Spleen (tissue), 11 donors: Measurements from ENCODE around the gene TTN. TPM values are rescaled to one million over a fixed set of nuclear protein-coding genes. Genes with fewer than 3 reads are reported as not detected.

ENCODE experiments used
- DNase-seq: peaks from one replicate; pipeline ENCODE4 v3.0.0-alpha.2; 2020
- H3K27ac ChIP-seq, 8 donors: fragments of 200-600 bp; sonication (generic) in 7 of 8; 1 replicate in 4 of 8; 2 replicates in 4 of 8; pipeline versions ENCODE4 v1.5.0 to v1.8.0; 2016 to 2021; ENCODE audit warnings: inconsistent platforms in 4 of 8, mild to moderate bottlenecking in 4 of 8, moderate library complexity in 1 of 8
- H3K27me3 ChIP-seq, 7 donors: fragments of 200-600 bp; sonication (generic) in 6 of 7; replicated peaks in 1 of 7; 1 replicate in 4 of 7; 2 replicates in 3 of 7; pipeline versions ENCODE4 v1.5.0 to v1.8.0; 2016 to 2021; ENCODE audit warnings: inconsistent platforms in 3 of 7, mild to moderate bottlenecking in 1 of 7
- H3K36me3 ChIP-seq, 6 donors: fragments of 200-600 bp; sonication (generic) in 5 of 6; 1 replicate in 4 of 6; 2 replicates in 2 of 6; pipeline versions ENCODE4 v1.5.0 to v1.8.0; 2016 to 2021; ENCODE audit warnings: inconsistent platforms in 2 of 6
- H3K4me1 ChIP-seq, 6 donors: fragments of 200-600 bp; sonication (generic) in 5 of 6; 1 replicate in 3 of 6; 2 replicates in 3 of 6; pipeline versions ENCODE4 v1.5.0 to v1.8.0; 2016 to 2021; ENCODE audit warnings: inconsistent platforms in 3 of 6
- H3K4me3 ChIP-seq, 8 donors: fragments of 200-600 bp; sonication (generic) in 7 of 8; 1 replicate in 4 of 8; 2 replicates in 4 of 8; pipeline versions ENCODE4 v1.5.0 to v1.8.0; 2016 to 2021; ENCODE audit warnings: inconsistent platforms in 4 of 8, mild to moderate bottlenecking in 4 of 8, moderate library complexity in 2 of 8
- H3K9me3 ChIP-seq, 8 donors: fragments of 200-600 bp; sonication (generic) in 7 of 8; 1 replicate in 4 of 8; 2 replicates in 4 of 8; pipeline versions ENCODE4 v1.5.0 to v1.8.0; 2016 to 2021; ENCODE audit warnings: inconsistent platforms in 4 of 8
- CTCF ChIP-seq, 11 experiments: fragments of 200-600 bp in 7 of 11; fragments of 450-650 bp in 4 of 11; sonication (generic) in 4 of 11; IDR thresholded peaks in 8 of 11; conservative IDR thresholded peaks in 3 of 11; 1 replicate in 7 of 11; 2 replicates in 4 of 11; pipeline versions ENCODE4 v1.4.0 to v1.8.0; 2016 to 2021; ENCODE audit warnings: antibody characterized with exemption in 11 of 11, inconsistent platforms in 4 of 11, mild to moderate bottlenecking in 1 of 11
- POLR2A ChIP-seq, 3 donors: fragments of 450-650 bp; IDR thresholded peaks; one replicate each; pipeline ENCODE4 v1.5.1; 2017; ENCODE audit warnings: antibody characterized with exemption in 3 of 3, mild to moderate bottlenecking in 1 of 3
- POLR2AphosphoS5 ChIP-seq, 3 donors: sonication (generic); formaldehyde crosslinking; IDR thresholded peaks; one replicate each; pipeline ENCODE4 v1.5.1; 2017; ENCODE audit warnings: antibody characterized with exemption in 3 of 3
- WGBS, 5 donors: extraction: QIAGEN DNeasy Blood & Tissue Kit in 3 of 5; methylation state at CpG; one replicate each; pipeline versions ENCODE4 v1.1.5 to v1.1.7; 2013 to 2018; 5-methylcytosine and 5-hydroxymethylcytosine counted together
- intact Hi-C: fragments of 100-400 bp; cut with DNase I; formaldehyde crosslinking; loops from one replicate; pipeline ENCODE4 v1.15.0; 2023; ENCODE audit warnings: low total_unique reads
- polyA plus RNA-seq, 3 donors: library from polyadenylated mRNA; stranded (reverse); fragments of 200-250 nt; gene quantifications; one replicate each; pipeline ENCODE4 v1.2.1, GENCODE V29; 2013
- total RNA-seq, 7 donors: library from RNA; depleted of rRNA in 3 of 7; stranded (reverse); fragments of >200 nt in 3 of 7; fragmentation: NEBNext Ultra II Directional in 4 of 7; extraction: Animal tissue kit (Norgen Biotek cat#: 25700) in 4 of 7; gene quantifications; one replicate each; pipeline versions ENCODE4 v1.1.0 to v1.2.1, GENCODE V29; 2016 to 2021
- donor health status: healthy with polysubstance abuse.
- donor health status: DM: no; HTN: no; CAD: no; lungs with moderate emphysema.
- donor health status: DM: no; HTN: no; CAD: no.
- donor health status: Bipolar disorder and iron deficiency.
- donor health status: healthy.
- donor health status: DM: no; HTN: no; CAD: no.
- donor health status: DM: yes; HTN: yes; CAD: no.

TTN gene
- total and polyA plus RNA-seq, 10 donors = 0.23 to 28.5 (median 19.6) TPM

DNA sequence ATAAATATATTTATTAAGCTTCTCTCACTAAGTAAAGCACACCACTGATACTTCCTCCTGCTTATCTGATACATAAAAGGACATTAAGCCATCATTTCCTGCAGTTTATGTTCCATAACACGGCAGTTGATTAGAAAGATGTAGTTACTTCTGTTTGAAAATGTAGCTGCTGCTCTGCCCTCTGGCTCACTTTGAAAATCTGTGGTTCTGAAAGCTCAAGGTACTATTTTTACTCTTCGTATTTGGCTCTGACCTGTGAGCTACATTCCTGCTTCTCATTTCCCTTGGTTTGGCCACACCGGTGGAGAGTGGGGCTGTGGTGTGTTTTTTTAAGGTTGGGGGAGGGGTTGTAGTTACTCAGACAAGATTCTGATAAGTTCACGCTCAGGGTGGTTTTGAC is 12.8 kb upstream of the TTN start:
- H3K36me3 ChIP-seq = no peaks in the 10 kb centered on the region
- intact Hi-C loops = no loop called here
- no peak for DNase-seq
- H3K4me3 ChIP-seq = peak overlapping the region in 4 of 8 donors; percentile 10 to 53 (median 26)
- no peaks in the 10 kb centered on the region for H3K9me3 ChIP-seq
- TF ChIP-seq POLR2AphosphoS5 (IDR thresholded peaks at IDR 0.05) (peak in 1 of 3 donors; percentile 5), POLR2A (IDR thresholded peaks at IDR 0.05) (no peak)
- H3K4me1 ChIP-seq = peaks cover 0 to 10% (median 2%) of the 10 kb centered on the region in 6 donors
- peak overlapping the region in 5 of 8 donors; percentile 45 to 65 (median 59) for H3K27ac ChIP-seq
- H3K27me3 ChIP-seq = no peaks in the 10 kb centered on the region
- 10 to 14% (median 11%) methylated on average over 4 of the region's 4 CpGs for whole genome bisulfite sequencing, 5 donors

GRCh38 chr2:178819147-178819875 is 12.1 kb upstream of the TTN start:
- no peak for DNase-seq
- H3K4me1 ChIP-seq = peaks cover 0 to 10% (median 2%) of the 10 kb centered on the region in 6 donors
- H3K9me3 ChIP-seq = no peaks in the 10 kb centered on the region
- peak overlapping the region in 5 of 8 donors; percentile 45 to 65 (median 59) for H3K27ac ChIP-seq
- WGBS, 5 donors = 72 to 95% (median 84%) methylated on average over 1 of the region's 1 CpG
- TF ChIP-seq POLR2A (IDR thresholded peaks at IDR 0.05) (no peak), CTCF (IDR thresholded peaks at IDR 0.05 in 8 of 11, conservative IDR thresholded peaks at IDR 0.05 in 3 of 11) (no peak), POLR2AphosphoS5 (IDR thresholded peaks at IDR 0.05) (no peak)
- no peak overlapping the region for H3K4me3 ChIP-seq
- intact Hi-C loops = no loop called here
- H3K27me3 ChIP-seq = no peaks in the 10 kb centered on the region
- H3K36me3 ChIP-seq = no peaks in the 10 kb centered on the region

DNA sequence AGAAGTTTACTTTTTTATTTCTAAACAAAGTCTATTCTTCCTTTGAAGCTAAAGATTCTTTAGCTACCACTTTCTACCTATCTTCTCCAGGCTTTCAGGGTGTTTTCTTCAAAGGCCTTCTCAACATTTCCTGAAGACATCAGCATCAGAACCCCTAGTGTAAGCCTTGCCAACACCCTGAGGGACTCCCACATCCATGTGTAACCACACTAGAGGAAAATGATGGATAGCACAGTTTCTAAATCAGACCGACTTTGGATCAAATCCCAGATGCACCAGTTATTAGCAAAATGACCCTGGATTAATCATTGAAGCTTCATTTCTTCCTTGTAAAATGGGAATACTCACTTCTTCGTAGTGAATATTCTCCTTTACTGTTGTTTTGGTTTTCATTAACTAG is 4.7 kb upstream of the TTN start:
- TF ChIP-seq POLR2A (IDR thresholded peaks at IDR 0.05) (no peak), POLR2AphosphoS5 (IDR thresholded peaks at IDR 0.05) (no peak), CTCF (IDR thresholded peaks at IDR 0.05 in 8 of 11, conservative IDR thresholded peaks at IDR 0.05 in 3 of 11) (no peak)
- Histone ChIP-seq H3K27me3 (no peaks in the 10 kb centered on the region), H3K4me1 (no peaks in the 10 kb centered on the region), H3K9me3 (no peaks in the 10 kb centered on the region), H3K4me3 (no peak overlapping the region), H3K36me3 (no peaks in the 10 kb centered on the region), H3K27ac (no peak overlapping the region)
- WGBS, 5 donors = 84 to 96% (median 95%) methylated on average over 2 of the region's 2 CpGs
- intact Hi-C loops = no loop called here
- no peak for DNase-seq

- no peak overlapping the region for H3K27ac ChIP-seq
- no peaks in the 10 kb centered on the region for H3K36me3 ChIP-seq
- 83 to 92% (median 86%) methylated on average over 2 of the region's 2 CpGs for WGBS, 5 donors
- no peak overlapping the region for H3K4me3 ChIP-seq
- H3K27me3 ChIP-seq = no peaks in the 10 kb centered on the region
- no peaks in the 10 kb centered on the region for H3K4me1 ChIP-seq
- intact Hi-C loops = no loop called here
- no peak for DNase-seq
- no peaks in the 10 kb centered on the region for H3K9me3 ChIP-seq
- TF ChIP-seq CTCF (IDR thresholded peaks at IDR 0.05 in 8 of 11, conservative IDR thresholded peaks at IDR 0.05 in 3 of 11) (no peak), POLR2A (IDR thresholded peaks at IDR 0.05) (no peak), POLR2AphosphoS5 (IDR thresholded peaks at IDR 0.05) (no peak)
Observed at GRCh38 chr2:178811045-178811444, 3.8 kb upstream of the TTN start.
